GM18505 (cell line): ENCODE data around the gene NUAK1.

Experiments
- ATAC-seq: cut with Tn5 transposase; IDR thresholded peaks from one replicate; pipeline ENCODE4 v1.9.1; 2021; ENCODE audit not compliant: unreplicated experiment
- POLR2A ChIP-seq: IDR thresholded peaks from 4 replicates; pipeline ENCODE4 v1.6.1; 2011; ENCODE audit warnings: borderline replicate concordance; ENCODE audit not compliant: insufficient read depth, insufficient read length; ENCODE audit errors: extremely low read depth

The NUAK1 gene

DNA sequence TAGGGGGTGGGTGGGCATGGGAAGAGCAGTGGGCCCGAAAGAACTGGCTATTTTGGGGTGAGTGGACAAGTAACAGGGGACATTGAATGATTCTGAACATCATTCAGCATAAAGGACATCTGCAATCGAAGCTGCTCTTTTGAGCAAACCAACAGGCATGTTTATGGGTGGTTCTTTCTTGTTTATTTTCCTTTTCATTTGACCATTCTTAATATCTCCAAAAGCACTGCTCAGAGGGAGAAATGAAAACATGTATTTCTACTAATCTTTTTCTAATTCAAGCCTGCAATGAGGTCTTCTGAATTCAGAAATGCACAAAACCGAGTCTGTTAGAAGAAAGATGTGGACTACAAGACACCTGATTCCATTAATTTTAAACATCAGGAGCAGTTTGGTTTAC lies 54.0 kb downstream of the NUAK1 start:
- no peak for ATAC-seq
- no peak for TF ChIP-seq POLR2A

DNA sequence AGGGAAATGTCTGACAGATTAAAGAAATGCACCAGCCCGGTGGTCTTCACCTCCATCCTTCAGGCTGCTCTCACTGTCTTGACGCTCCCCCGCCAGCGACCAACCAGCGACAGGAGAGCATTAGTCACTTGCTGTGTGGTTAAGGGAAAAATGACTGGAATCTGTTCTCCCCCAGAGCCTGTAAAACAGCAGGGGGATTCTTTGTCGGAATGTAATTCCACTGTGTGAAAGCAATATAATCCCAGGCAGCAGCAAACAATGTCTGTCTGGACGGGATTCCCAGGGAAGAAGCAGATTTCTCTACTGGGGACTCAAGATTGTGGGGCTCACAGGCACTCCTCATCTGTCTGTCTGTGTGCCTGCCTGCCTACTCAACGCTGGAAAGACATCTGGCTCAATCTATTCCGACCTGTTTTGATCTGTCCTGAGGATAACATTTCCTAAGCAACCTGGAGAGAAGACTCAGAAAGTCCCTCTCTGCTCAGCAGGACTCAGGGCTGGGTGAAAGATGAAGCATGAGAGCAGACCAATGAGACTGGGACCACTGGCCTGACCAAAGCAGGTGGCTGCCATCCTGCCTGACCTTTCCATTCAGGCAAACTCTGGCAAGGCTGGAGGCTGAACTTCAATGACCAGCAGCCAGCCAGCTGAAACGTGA lies 54.6 kb downstream of the NUAK1 start:
- no peak for TF ChIP-seq POLR2A

GRCh38 chr12:106082216-106083175 lies 56.3 kb downstream of the NUAK1 start:
- TF ChIP-seq POLR2A: no peak

More for the DNA sequence above, 54.6 kb downstream of the NUAK1 start:
- ATAC-seq: no peak

GRCh38 chr12:106081606-106082005 lies 57.1 kb downstream of the NUAK1 start:
- no peak for ATAC-seq

More at GRCh38 chr12:106082216-106083175, 56.3 kb downstream of the NUAK1 start:
- no peak for ATAC-seq

DNA sequence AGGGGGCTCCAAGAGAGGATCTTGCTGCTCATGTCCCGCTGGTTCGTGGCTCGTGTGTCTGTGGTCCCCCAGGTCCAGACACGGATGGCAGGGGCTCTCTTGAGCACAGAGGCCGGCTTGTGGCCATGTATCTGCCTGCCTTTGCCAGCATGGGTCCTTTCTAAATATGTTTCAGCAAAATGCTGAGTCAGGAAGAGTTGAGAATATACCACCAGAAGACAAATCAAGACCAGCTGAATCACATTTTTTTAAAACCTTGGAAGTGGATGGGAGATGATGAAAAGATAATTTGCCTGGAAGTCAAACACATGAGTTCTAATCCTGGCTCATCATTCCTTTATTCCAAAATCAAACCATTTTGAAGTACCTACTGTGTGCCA lies 58.0 kb downstream of the NUAK1 start:
- no peak for ATAC-seq
- no peak for TF ChIP-seq POLR2A

More at GRCh38 chr12:106081606-106082005, 57.1 kb downstream of the NUAK1 start:
- TF ChIP-seq POLR2A: no peak

DNA sequence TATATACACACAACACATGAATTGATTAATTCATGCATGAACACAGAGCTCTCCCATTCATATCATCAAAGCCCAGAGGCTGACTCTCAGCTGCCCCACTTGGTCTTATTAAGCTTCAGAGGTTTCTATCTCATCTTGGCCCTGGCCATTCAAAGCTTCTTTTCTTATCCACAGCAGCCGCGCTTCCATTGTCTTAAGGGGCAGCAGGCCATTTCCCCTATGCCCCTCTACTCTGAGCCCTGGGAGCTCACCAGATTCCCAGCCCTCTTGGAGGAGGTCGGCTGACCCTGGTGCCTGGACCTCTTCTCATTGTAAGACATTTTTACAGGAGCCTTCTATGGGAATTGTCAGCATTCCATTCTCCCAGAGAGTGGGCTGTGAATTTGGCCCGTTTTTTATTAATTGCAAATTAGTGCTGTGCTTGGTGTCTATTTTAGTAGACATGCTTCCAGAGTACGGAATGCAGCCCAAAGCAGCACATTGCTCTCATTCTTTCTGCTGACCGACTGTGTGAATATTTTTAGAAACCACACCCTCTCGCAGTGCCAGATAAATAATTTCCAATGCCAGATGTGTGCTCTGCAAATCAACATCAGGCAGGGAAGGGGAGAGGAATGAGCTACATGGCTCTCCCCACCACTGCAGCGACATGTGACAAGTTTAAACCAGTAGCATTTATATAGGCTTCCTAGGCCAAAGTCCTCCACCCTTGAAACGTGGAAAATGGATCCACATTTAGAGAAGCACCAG lies 58.5 kb downstream of the NUAK1 start:
- no peak for ATAC-seq
- no peak for TF ChIP-seq POLR2A

DNA sequence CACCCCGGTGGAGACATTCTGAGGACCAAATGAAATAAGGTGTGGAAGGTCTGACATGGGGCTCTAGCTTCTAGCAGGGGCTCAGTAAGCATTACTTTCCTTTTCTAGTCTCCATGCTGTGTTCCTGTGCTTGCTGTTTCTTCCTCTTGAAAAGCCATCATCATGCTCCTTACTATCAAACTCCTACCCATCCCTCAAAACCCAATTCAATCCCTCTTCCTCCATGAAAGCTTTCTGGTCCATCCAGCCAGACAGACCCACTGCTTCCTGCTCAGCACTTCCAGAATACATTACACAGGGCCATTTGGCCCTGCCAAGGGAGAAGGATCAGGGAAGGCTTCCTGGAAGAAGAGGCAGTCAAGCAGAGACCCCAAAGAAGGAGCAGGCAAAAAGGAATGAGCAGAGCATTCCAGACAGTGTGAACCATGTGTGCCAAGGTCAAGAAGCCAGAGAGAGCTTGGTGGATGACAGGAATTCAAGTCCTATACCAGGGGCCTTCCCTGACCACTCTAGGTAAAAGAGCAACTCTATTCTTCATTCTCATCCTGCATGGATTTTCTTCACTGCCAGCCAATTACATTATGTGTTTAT lies 59.5 kb downstream of the NUAK1 start:
- ATAC-seq: no peak
- no peak for TF ChIP-seq POLR2A

GRCh38 chr12:106078358-106079010 lies 60.3 kb downstream of the NUAK1 start:
- no peak for TF ChIP-seq POLR2A
- ATAC-seq: no peak

- ATAC-seq: no peak
These were observed 63.9 kb downstream of the NUAK1 start for GRCh38 chr12:106074706-106075392.

GRCh38 chr12:106074361-106074705 lies 64.4 kb downstream of the NUAK1 start:
- no peak for TF ChIP-seq POLR2A
- ATAC-seq: no peak

More at GRCh38 chr12:106074706-106075392, 63.9 kb downstream of the NUAK1 start:
- no peak for TF ChIP-seq POLR2A

DNA sequence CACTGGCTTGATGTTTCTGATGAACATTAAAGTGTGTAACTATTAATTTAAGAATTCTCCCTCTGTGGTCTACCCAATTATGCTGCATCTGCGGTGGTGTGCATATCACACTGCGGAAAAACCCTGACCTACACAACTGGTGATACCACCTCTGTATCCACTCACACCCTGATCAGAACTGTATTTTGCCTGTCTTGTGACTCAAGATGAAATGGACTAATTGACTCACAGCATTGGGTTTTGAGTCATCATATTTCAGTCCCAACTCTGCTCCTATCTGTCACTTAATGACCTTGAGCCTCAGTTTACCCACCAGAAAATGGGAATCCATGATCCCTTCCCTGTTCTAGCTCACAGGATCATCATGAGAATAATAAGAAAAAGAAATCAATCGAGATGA lies 65.6 kb downstream of the NUAK1 start:
- no peak for ATAC-seq
- TF ChIP-seq POLR2A: no peak

DNA sequence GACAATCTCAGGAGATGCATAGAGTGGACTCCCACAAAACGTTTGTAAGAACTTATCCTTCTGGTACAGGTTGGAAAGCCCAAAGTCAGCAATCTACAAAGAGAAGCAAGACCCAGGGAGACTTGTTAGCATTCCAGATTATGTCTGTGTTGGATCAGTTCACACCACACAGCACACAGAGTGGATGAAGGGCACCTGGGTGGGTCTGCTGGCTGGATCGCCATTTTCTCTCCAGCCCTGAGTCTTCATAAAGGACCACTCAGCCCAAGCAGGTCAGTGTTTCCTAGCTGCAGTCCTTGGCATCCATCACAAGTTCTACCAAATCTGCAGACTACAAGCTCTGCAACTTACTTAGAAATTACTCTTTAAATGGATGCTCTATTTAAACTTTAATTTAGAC lies 66.0 kb downstream of the NUAK1 start:
- no peak for TF ChIP-seq POLR2A
- no peak for ATAC-seq
